ENCODE data around the gene ST3GAL3. TPM values are rescaled to one million over a fixed set of nuclear protein-coding genes. Genes with fewer than 3 reads are reported as not detected.
A peak's percentile ranks its signal among the peaks of the same experiment; 100 is the strongest.

The ST3GAL3 gene
- total and polyA plus RNA-seq, 12 donors, result 14.5 to 39.3 (median 31.7) TPM

GRCh38 chr1:43828574-43828973 is 121.2 kb downstream of the ST3GAL3 start:
- DNase-seq (no peak), ATAC-seq (no peak)
- no peak overlapping the region for H3K27ac ChIP-seq
- intact Hi-C loops (cut with DNase I), result loop anchor here in 2 of 10 donors (2.0 to 10.0 kb wide), 2 partner anchors 36 to 56 kb away; no protein-coding TSS in a partner anchor
- H3K36me3 ChIP-seq, result peaks cover 0 to 11% (median 0%) of the 10 kb centered on the region in 9 donors
- H3K4me3 ChIP-seq, result no peak overlapping the region
- H3K27me3 ChIP-seq, result no peaks in the 10 kb centered on the region
- no peaks in the 10 kb centered on the region for H3K9me3 ChIP-seq
- WGBS, 2 donors, result 100% methylated on average over 1 of the region's 1 CpG
- no peak for TF ChIP-seq CTCF (IDR thresholded peaks at IDR 0.05)
- peaks cover 0 to 42% (median 10%) of the 10 kb centered on the region in 9 donors for H3K4me1 ChIP-seq

DNA sequence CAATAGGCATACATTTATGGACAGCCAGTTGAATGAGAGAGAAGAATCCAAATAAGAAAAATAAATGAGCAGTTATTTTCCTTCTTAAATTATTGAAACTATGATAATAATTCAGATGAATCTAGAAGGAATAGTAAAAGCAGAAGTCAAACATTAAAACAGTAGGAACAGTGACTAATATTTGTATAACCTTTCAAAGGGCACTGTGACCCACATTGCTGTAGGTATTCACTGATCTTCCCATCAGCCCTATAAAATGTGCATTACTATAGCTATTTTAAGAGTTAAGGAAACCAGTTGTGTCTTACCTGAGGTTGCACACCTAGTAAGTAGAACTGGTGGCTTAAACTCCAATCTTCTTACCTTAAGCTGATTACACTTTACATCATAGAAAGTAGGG is 123.5 kb downstream of the ST3GAL3 start:
- TF ChIP-seq CTCF (IDR thresholded peaks at IDR 0.05), result no peak
- DNase-seq (no peak), ATAC-seq (no peak)
- H3K9me3 ChIP-seq, result no peaks in the 10 kb centered on the region
- H3K36me3 ChIP-seq, result peaks cover 0 to 11% (median 0%) of the 10 kb centered on the region in 9 donors
- no peaks in the 10 kb centered on the region for H3K27me3 ChIP-seq
- no peak overlapping the region for H3K4me3 ChIP-seq
- intact Hi-C loops (cut with DNase I), result no loop called here
- H3K27ac ChIP-seq, result no peak overlapping the region
- H3K4me1 ChIP-seq, result peaks cover 0 to 54% (median 16%) of the 10 kb centered on the region in 9 donors

DNA sequence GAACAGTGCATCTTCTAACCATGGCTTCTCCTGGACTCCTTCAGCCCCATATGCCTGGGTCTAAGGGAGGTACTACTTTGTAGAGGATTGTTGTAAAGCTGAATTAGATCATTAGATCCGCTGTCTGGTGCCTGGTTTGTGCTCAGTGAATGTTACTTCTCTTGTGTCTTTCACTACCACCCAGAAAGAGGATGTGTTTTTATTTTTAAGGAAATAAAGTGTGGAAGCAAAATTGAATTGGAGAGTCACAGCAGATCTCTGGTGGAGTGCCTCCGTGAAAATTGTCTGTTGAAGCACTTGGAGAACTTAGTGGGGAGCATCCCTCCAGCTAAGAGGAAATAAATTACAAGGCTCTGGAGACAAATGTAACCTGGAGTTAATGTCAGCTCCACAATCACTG is 124.5 kb downstream of the ST3GAL3 start:
- no peaks in the 10 kb centered on the region for H3K9me3 ChIP-seq
- peaks cover 2 to 64% (median 26%) of the 10 kb centered on the region in 9 donors for H3K4me1 ChIP-seq
- WGBS, 2 donors, result 92% methylated on average over 2 of the region's 2 CpGs
- H3K27ac ChIP-seq, result peak overlapping the region in 1 of 10 donors; percentile 0
- no peak for TF ChIP-seq CTCF (IDR thresholded peaks at IDR 0.05)
- no peak for ATAC-seq
- H3K4me3 ChIP-seq, result no peak overlapping the region
- peaks cover 0 to 11% (median 0%) of the 10 kb centered on the region in 9 donors for H3K36me3 ChIP-seq
- no peak for DNase-seq
- no peaks in the 10 kb centered on the region for H3K27me3 ChIP-seq
- intact Hi-C loops (cut with DNase I), result no loop called here

DNA sequence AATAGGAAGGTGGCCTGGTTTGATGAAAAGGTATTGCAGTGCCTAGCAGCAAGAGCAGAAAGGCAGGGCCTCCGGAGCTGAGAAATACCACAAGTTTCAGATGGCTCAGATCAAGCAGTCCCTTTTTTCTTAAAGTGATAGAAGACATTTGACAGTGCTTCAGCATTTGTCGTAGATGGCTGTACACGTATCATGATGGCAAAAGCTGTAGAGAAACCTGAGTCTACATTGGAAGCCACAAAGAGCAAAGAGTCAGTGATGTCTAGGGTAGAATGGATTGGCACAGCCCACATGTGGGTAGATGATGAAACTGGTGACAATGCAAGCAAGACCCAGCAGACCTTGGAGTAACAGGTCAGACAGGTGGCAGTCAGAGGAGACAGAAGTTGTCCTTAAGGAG is 124.9 kb downstream of the ST3GAL3 start:
- no peak for ATAC-seq
- 83 to 85% methylated on average over 3 of the region's 3 CpGs for WGBS, 2 donors
- no peak for TF ChIP-seq CTCF (IDR thresholded peaks at IDR 0.05)

More for the DNA sequence above, 124.9 kb downstream of the ST3GAL3 start:
- peaks cover 2 to 68% (median 30%) of the 10 kb centered on the region in 9 donors for H3K4me1 ChIP-seq
- H3K27ac ChIP-seq, result peak overlapping the region in 1 of 10 donors; percentile 0
- no peak for DNase-seq
- H3K9me3 ChIP-seq, result no peaks in the 10 kb centered on the region
- intact Hi-C loops (cut with DNase I), result no loop called here
- no peak overlapping the region for H3K4me3 ChIP-seq
- peaks cover 0 to 9% (median 0%) of the 10 kb centered on the region in 9 donors for H3K36me3 ChIP-seq
- H3K27me3 ChIP-seq, result no peaks in the 10 kb centered on the region
